Measurements from ENCODE around the gene EXOSC9. TPM values are rescaled to one million over a fixed set of nuclear protein-coding genes. Genes with fewer than 3 reads are reported as not detected.
"Not testable (repeated sequence)": the region's sequence is repeated elsewhere in the genome, so short reads cannot be mapped to it uniquely, and the experiment has no call there.

EXOSC9 gene, protein sequence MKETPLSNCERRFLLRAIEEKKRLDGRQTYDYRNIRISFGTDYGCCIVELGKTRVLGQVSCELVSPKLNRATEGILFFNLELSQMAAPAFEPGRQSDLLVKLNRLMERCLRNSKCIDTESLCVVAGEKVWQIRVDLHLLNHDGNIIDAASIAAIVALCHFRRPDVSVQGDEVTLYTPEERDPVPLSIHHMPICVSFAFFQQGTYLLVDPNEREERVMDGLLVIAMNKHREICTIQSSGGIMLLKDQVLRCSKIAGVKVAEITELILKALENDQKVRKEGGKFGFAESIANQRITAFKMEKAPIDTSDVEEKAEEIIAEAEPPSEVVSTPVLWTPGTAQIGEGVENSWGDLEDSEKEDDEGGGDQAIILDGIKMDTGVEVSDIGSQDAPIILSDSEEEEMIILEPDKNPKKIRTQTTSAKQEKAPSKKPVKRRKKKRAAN
- total RNA-seq (10 to 100 TPM; 12.2 to 23.6 (median 15.7) TPM), polyA plus RNA-seq (10 to 100 TPM; 18.2 to 26.2 TPM)
- long read RNA-seq, donor 1, transcript EXOSC9-201 (12 exons, 1,481 nt): major isoform, 9 of 11 reads
- long read RNA-seq, donor 1, partial matches to known transcripts: 2 of 11 reads
- long read RNA-seq, donor 1, other reads (novel, unspliced or antisense): 0 of 11 reads
- long read RNA-seq, donor 2, transcript EXOSC9-201 (12 exons, 1,481 nt): major isoform, 21 of 30 reads
- long read RNA-seq, donor 2, partial matches to known transcripts: 5 of 30 reads
- long read RNA-seq, donor 2, other reads (novel, unspliced or antisense): 2 of 30 reads
- long read RNA-seq, donor 3, transcript EXOSC9-201 (12 exons, 1,481 nt): major isoform, 9 of 13 reads
- long read RNA-seq, donor 3, partial matches to known transcripts: 1 of 13 reads
- long read RNA-seq, donor 3, other reads (novel, unspliced or antisense): 1 of 13 reads

- peaks cover 0 to 39% (median 36%) of the 10 kb centered on the region in 9 donors for H3K36me3 ChIP-seq
- H3K27me3 ChIP-seq: no peaks in the 10 kb centered on the region
- H3K4me3 ChIP-seq: peak within 1 kb of the TSS; percentile 65 to 98 (median 85)
- H3K9me3 ChIP-seq: no peaks in the 10 kb centered on the region
- H3K4me1 ChIP-seq: peaks cover 0 to 30% (median 11%) of the 10 kb centered on the region in 12 donors
- peak; percentile 95 to 97 (median 95) for DNase-seq
- ATAC-seq: peak; percentile 96 to 98 (median 98)
- WGBS, 4 donors: 0 to 1% (median 0%) methylated on average over 33 to 48 of the region's 48 CpGs
- TF ChIP-seq, protein P1, sequence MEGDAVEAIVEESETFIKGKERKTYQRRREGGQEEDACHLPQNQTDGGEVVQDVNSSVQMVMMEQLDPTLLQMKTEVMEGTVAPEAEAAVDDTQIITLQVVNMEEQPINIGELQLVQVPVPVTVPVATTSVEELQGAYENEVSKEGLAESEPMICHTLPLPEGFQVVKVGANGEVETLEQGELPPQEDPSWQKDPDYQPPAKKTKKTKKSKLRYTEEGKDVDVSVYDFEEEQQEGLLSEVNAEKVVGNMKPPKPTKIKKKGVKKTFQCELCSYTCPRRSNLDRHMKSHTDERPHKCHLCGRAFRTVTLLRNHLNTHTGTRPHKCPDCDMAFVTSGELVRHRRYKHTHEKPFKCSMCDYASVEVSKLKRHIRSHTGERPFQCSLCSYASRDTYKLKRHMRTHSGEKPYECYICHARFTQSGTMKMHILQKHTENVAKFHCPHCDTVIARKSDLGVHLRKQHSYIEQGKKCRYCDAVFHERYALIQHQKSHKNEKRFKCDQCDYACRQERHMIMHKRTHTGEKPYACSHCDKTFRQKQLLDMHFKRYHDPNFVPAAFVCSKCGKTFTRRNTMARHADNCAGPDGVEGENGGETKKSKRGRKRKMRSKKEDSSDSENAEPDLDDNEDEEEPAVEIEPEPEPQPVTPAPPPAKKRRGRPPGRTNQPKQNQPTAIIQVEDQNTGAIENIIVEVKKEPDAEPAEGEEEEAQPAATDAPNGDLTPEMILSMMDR (IDR thresholded peaks at IDR 0.05): no peak
- TF ChIP-seq POLR2A (IDR thresholded peaks at IDR 0.05): peak in 1 of 2 donors; percentile 72
- intact Hi-C loops (cut with DNase I): loop anchor here in 3 of 10 donors (1.0 to 5.0 kb wide), 5 partner anchors 22 to 105 kb away; partner anchors contain the start of genes ANXA5 (in 2 of the 3), BBS7 (in 1 of the 3) and CCNA2 (in 1 of the 3)
- peak within 1 kb of the TSS; percentile 73 to 95 (median 91) for H3K27ac ChIP-seq
Measured at GRCh38 chr4:121800961-121801714, at the start of gene EXOSC9. Gene EXOSC9 (plus strand): TSS chr4:121801323. CDS start chr4:121801425, 102 bp downstream.

DNA sequence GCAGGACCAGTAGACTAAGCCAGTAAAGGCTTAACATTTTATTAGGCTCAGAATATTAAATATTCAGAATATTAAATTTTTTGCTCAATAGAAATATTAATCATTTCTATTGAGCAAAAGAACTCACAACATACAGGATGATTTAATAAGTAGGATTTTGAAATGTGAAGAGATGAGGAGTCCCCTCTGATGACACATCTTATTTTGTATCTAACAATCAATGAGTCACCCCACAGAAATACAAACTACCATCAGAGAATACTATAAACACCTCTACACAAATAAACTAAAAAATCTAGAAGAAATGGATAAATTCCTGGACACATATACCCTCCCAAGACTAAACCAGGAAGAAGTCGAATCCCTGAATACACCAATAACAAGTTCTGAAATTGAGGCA, 49.0 kb upstream of the EXOSC9 start:
- H3K27ac ChIP-seq; intact Hi-C loops (cut with DNase I); H3K4me3 ChIP-seq; H3K9me3 ChIP-seq; ATAC-seq; H3K36me3 ChIP-seq; H3K4me1 ChIP-seq; H3K27me3 ChIP-seq; DNase-seq: not testable (repeated sequence)
- 82 to 88% (median 86%) methylated on average over 1 of the region's 1 CpG for WGBS, 4 donors

GRCh38 chr4:121758925-121759568, 42.1 kb upstream of the EXOSC9 start:
- Histone ChIP-seq H3K4me3 (no peak overlapping the region), H3K27ac (no peak overlapping the region), H3K36me3 (no peaks in the 10 kb centered on the region), H3K27me3 (peaks cover 0 to 20% (median 6%) of the 10 kb centered on the region in 9 donors), H3K4me1 (no peaks in the 10 kb centered on the region), H3K9me3 (no peaks in the 10 kb centered on the region)
- TF ChIP-seq, protein P1 (IDR thresholded peaks at IDR 0.05): no peak
- no peak for TF ChIP-seq POLR2A (IDR thresholded peaks at IDR 0.05)
- ATAC-seq: no peak
- WGBS, 4 donors: 89 to 94% (median 90%) methylated on average over 2 of the region's 2 CpGs
- intact Hi-C loops (cut with DNase I): no loop called here
- no peak for DNase-seq

GRCh38 chr4:121760205-121760604, 40.9 kb upstream of the EXOSC9 start:
- peaks cover 0 to 10% (median 5%) of the 10 kb centered on the region in 12 donors for H3K4me1 ChIP-seq
- 63 to 81% (median 70%) methylated on average over 3 of the region's 3 CpGs for WGBS, 4 donors
- H3K4me3 ChIP-seq: no peak overlapping the region
- intact Hi-C loops (cut with DNase I): no loop called here
- no peaks in the 10 kb centered on the region for H3K9me3 ChIP-seq
- no peaks in the 10 kb centered on the region for H3K36me3 ChIP-seq
- no peak overlapping the region for H3K27ac ChIP-seq
- TF ChIP-seq, protein P1 (IDR thresholded peaks at IDR 0.05): no peak
- TF ChIP-seq POLR2A (IDR thresholded peaks at IDR 0.05): no peak
- H3K27me3 ChIP-seq: peaks cover 7 to 32% (median 16%) of the 10 kb centered on the region in 9 donors
- DNase-seq: no peak
- ATAC-seq: no peak
